Epithelial cell of proximal tubule (primary cell): ENCODE measurements around the gene CYP27C1. TPM values are rescaled to one million over a fixed set of nuclear protein-coding genes. Genes with fewer than 3 reads are reported as not detected.

Experiments
- DNase-seq: peaks from one replicate; pipeline ENCODE4 v3.0.0-alpha.2; 2011; ENCODE audit warnings: low read depth
- H3K4me3 ChIP-seq: 2 replicates; pipeline ENCODE4 v1.5.1; 2011; ENCODE audit warnings: low read depth, mild to moderate bottlenecking, low read length
- CTCF ChIP-seq: conservative IDR thresholded peaks from 2 replicates; pipeline ENCODE4 v1.5.1; 2012; ENCODE audit warnings: low read depth, mild to moderate bottlenecking, low read length
- total RNA-seq: library from RNA; depleted of rRNA; stranded (reverse); fragments of >200 nt; gene quantifications from 2 replicates; pipeline ENCODE4 v1.2.3, GENCODE V29; 2015

The CYP27C1 gene
- total RNA-seq, 1 donor from 2014 or later, result 0.52 TPM

DNA sequence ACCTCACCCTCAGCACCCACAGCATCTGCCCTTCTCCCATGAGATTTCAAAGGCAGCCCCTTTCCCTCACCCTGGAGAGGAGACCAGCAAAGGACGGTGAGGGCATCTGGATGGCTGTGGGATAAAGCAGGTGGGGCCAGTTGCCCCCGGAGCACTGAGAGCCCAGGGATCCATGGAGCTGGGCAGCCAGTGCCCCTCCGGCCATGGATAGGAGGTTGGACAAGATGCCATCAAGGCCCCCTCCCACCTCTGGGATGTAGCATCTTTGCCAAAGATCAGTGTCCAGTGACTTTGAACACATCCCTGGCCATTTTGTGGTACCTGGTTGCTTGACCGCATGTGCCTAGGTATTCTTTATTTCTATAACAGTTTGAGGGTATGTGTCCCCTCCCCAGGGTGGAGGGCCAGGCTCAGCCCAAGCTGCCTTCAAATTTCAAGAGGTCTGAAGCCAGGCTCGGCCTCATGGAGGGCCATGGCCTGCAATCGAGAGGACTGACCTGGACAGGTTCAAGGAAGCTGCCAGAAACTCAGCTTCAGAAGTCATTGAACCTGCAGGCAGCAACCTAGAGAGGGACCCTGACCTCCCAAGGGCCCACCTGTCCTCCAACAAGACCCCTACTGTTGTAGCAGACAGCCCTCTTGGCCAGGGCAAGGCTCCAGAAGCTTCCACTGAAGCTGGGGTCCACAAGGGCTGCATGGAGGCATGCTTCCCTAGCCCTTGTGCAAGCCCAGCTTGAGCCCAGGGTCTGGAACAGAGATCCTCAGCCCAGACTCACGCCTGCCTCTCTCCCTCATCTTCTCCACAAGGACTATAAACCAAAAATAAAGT lies 57.6 kb downstream of the CYP27C1 start:
- no peak for DNase-seq
- no peak for TF ChIP-seq CTCF
- H3K4me3 ChIP-seq, result no peak overlapping the region

GRCh38 chr2:127161176-127162136 lies 58.6 kb downstream of the CYP27C1 start:
- TF ChIP-seq CTCF, result no peak
- DNase-seq, result peak; percentile 74
- no peak overlapping the region for H3K4me3 ChIP-seq

DNA sequence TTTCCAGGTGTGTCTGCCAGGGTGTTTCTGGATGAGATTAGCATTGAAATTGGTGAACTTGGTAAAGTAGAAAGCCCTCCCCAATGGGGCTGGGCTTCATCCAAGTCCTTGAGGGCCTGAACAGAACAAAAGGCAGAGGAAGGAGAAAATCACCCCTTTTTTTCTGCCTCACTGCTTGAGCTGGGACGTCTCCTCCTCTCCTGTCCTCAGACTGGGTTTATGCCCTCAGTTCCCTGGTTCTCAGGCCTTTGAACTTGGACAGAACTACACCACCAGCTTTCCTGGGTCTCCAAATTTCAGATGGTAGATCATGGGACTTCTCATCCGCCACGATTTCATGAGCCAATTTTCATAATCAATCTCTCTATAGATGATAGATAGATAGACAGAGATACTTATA lies 59.4 kb downstream of the CYP27C1 start:
- no peak overlapping the region for H3K4me3 ChIP-seq
- DNase-seq, result no peak
- TF ChIP-seq CTCF, result no peak

- DNase-seq, result no peak
- H3K4me3 ChIP-seq, result no peak overlapping the region
- no peak for TF ChIP-seq CTCF
These were observed 60.6 kb downstream of the CYP27C1 start for GRCh38 chr2:127159543-127159942.

DNA sequence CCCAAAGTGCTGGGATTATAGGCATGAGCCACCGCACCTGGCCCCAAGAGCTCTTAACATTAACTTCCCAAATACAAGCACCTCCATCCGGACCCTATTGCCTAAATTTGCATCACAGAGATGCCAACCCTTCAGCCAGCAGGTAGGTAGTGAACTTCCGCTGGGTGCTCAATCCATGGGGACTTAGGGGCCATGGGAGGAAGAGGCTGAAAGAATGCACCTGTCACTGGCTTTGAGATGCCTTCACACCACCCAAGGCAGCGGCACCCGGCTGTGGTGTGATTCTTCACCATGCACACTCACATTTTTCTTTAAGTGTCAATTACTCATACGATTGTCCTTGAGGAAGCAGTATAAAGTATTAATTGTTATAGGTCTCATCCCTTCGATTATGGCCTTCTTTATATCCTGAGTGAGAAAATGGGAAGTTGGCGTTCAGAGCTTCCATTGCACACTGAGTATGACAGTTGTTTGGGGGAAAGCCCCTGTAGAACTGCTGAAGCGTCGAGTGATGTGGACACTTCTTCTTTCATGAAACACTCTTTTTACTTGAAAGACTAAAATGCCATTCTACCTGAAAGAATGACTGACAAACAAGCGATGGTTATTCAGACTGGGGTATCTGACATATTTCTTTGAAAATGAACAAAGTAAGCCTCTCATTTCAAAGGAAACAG lies 61.3 kb downstream of the CYP27C1 start:
- TF ChIP-seq CTCF, result no peak
- H3K4me3 ChIP-seq, result no peak overlapping the region
- DNase-seq, result no peak

- no peak for DNase-seq
- H3K4me3 ChIP-seq, result no peak overlapping the region
- peak; percentile 18 for TF ChIP-seq CTCF
These were observed 62.2 kb downstream of the CYP27C1 start for GRCh38 chr2:127157651-127158485.
